A549 (cell line): ENCODE results near the gene SLC2A6.
A peak's percentile ranks its signal among the peaks of the same experiment; 100 is the strongest.

Source experiments
- BHLHE40 ChIP-seq: IDR thresholded peaks from 2 replicates; pipeline ENCODE4 v1.6.1; 2012; ENCODE audit warnings: low read depth, low read length, inconsistent platforms
- CHD2 ChIP-seq: fragments of 150-350 bp; IDR thresholded peaks from 2 replicates; pipeline ENCODE4 v1.6.1; 2014; ENCODE audit warnings: low read length; ENCODE audit not compliant: partially characterized antibody
- CTCF ChIP-seq: fragments of >200 bp; sonication (Bioruptor Twin); formaldehyde crosslinking; IDR thresholded peaks from 3 replicates; pipeline ENCODE4 v1.5.1; 2016
- EP300 ChIP-seq, 2 experiments: fragments of >200 bp; sonication (Bioruptor Twin); formaldehyde crosslinking; IDR thresholded peaks; 2 replicates in 1 of 2; 3 replicates in 1 of 2; pipeline ENCODE4 v1.6.1; 2016 to 2017
- HMGXB4 ChIP-seq: fragments of 250-450 bp; sonication (Bioruptor Pico); IDR thresholded peaks from 2 replicates; pipeline ENCODE4 v1.5.0; 2021; ENCODE audit warnings: mild to moderate bottlenecking, moderate library complexity, borderline replicate concordance
- JUN ChIP-seq, 2 experiments: fragments of >200 bp; sonication (Bioruptor Twin); formaldehyde crosslinking; IDR thresholded peaks; 2 replicates in 1 of 2; 3 replicates in 1 of 2; pipeline ENCODE4 v1.6.1; 2016 to 2017
- KDM5A ChIP-seq: fragments of 200-600 bp; sonication (generic); IDR thresholded peaks from 2 replicates; pipeline ENCODE4 v1.6.1; 2016; ENCODE audit warnings: antibody characterized with exemption, mild to moderate bottlenecking
- MAFK ChIP-seq: fragments of 450-650 bp; IDR thresholded peaks from 2 replicates; pipeline ENCODE4 v1.6.1; 2014; ENCODE audit not compliant: partially characterized antibody
- RAD21 ChIP-seq, 2 experiments: fragments of >200 bp in 1 of 2; sonication (Bioruptor Twin) in 1 of 2; formaldehyde crosslinking in 1 of 2; IDR thresholded peaks in 1 of 2; conservative IDR thresholded peaks in 1 of 2; 2 replicates in 1 of 2; 3 replicates in 1 of 2; pipeline ENCODE4 v1.6.1; 2012 to 2018; ENCODE audit warnings: inconsistent platforms in 1 of 2
- RCOR1 ChIP-seq: fragments of 150-350 bp; IDR thresholded peaks from 2 replicates; pipeline ENCODE4 v1.6.1; 2014; ENCODE audit warnings: antibody characterized with exemption, low read length, low read depth
- REST ChIP-seq: fragments of 200-600 bp; sonication (generic); IDR thresholded peaks from 2 replicates; pipeline ENCODE4 v1.6.1; 2016; ENCODE audit warnings: antibody characterized with exemption, mild to moderate bottlenecking, moderate library complexity
- SMC3 ChIP-seq: fragments of >200 bp; sonication (Bioruptor Twin); formaldehyde crosslinking; IDR thresholded peaks from 3 replicates; pipeline ENCODE4 v1.6.1; 2018; ENCODE audit warnings: inconsistent platforms
- USF2 ChIP-seq: fragments of 450-650 bp; IDR thresholded peaks from 2 replicates; pipeline ENCODE4 v1.6.1; 2014; ENCODE audit warnings: antibody characterized with exemption

- TF ChIP-seq CTCF: no peak
- TF ChIP-seq RAD21 (conservative IDR thresholded peaks at IDR 0.05 in 1 of 2, IDR thresholded peaks at IDR 0.05 in 1 of 2): no peak
- no peak for TF ChIP-seq REST
- TF ChIP-seq BHLHE40: no peak
- TF ChIP-seq MAFK: no peak
- TF ChIP-seq SMC3: no peak
- TF ChIP-seq USF2: no peak
- TF ChIP-seq JUN (IDR thresholded peaks at IDR 0.05): peak in 1 of 2 experiments; percentile 25; a peak in 1 of 5 replicates
- TF ChIP-seq CHD2: no peak
- TF ChIP-seq HMGXB4: no peak
- no peak for TF ChIP-seq EP300 (IDR thresholded peaks at IDR 0.05)
- no peak for TF ChIP-seq KDM5A
- TF ChIP-seq RCOR1: no peak
These were observed 8.4 kb downstream of the SLC2A6 start for GRCh38 chr9:133470427-133470924.
